ENCODE data around the gene SYNGR4. TPM values are rescaled to one million over a fixed set of nuclear protein-coding genes. Genes with fewer than 3 reads are reported as not detected.

The SYNGR4 gene
- total RNA-seq, 1 experiment from 2014 or later = not detected

DNA sequence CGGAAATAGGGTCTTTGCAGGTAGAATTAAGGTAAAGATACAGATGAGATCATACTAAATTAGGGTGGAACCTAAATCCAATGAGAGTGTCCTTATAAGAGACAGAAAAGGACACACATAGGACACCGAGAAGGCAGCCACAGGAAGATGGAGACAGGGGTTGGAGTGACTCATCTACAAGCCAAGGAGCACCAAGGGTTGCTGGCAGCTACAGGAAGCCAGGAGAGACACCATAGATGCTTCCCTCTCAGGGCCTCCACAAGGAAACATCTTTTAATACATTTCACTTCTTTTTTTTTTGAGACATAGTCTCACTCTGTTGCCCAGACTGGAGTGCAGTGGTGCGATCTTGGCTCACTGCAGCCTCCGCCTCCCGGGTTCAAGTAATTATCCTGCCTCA is 10.5 kb upstream of the SYNGR4 start:
- Mint-ChIP-seq H3K9me3 (no peaks in the 10 kb centered on the region), H3K27ac (no peak overlapping the region), H3K4me3 (no peak overlapping the region), H3K36me3 (peaks cover 7% of the 10 kb centered on the region), H3K4me1 (0 out of 2 replicates have a peak, but pooled peaks cover 3% of the 10 kb centered on the region), H3K27me3 (ENCODE audit: low read depth) (no peaks in the 10 kb centered on the region; the same call in 1 of the 2 replicates)
- ChIA-PET CTCF (interaction anchor here (0.6 to 1.7 kb wide), 4 partner anchors 9 to 105 kb away, joined by 3 to 7 read pairs (median 5); partner anchors contain the start of gene KDELR1), POLR2A (interaction anchor here (1.3 kb wide), 1 partner anchor 9 kb away, joined by 3 read pairs; no protein-coding TSS in a partner anchor)
- DNase-seq (ENCODE audit: low spot score) = no peak
- no peak for ATAC-seq
- TF ChIP-seq NR1H2 (CRISPR knock-in tag; IDR thresholded peaks at IDR 0.05) = no peak
- TF ChIP-seq, protein P1, sequence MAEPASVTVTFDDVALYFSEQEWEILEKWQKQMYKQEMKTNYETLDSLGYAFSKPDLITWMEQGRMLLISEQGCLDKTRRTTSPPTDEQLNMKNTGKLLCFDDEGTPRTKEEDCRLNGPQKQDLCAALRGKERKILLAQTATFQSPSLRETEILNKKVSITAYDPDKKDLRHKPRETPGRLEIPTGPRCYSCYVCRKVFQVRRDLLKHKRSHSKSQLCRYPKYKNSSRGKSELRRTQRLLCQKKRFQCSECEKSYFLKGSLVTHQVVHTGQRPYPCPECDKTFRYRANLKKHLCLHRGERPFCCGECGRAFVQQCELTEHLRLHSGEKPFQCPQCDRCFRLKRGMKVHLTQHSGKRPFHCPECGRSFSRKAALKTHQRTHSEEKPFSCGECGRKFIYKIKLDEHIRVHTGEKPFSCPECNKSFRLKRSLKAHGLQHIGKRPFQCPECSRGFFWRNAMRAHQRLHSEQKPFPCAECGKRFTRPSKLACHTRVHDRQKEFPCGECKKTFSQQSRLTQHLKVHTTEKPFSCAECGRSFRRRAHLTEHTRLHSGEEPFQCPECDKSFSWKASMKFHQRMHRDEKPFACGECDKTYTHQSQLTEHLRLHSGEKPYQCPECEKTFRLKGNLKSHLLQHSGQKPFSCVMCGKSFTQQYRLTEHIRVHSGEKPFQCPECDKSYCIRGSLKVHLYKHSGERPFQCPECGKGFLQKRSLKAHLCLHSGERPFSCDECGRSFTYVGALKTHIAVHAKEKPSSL (CRISPR knock-in tag; conservative IDR thresholded peaks at IDR 0.05) = no peak
- TF ChIP-seq, protein P2, sequence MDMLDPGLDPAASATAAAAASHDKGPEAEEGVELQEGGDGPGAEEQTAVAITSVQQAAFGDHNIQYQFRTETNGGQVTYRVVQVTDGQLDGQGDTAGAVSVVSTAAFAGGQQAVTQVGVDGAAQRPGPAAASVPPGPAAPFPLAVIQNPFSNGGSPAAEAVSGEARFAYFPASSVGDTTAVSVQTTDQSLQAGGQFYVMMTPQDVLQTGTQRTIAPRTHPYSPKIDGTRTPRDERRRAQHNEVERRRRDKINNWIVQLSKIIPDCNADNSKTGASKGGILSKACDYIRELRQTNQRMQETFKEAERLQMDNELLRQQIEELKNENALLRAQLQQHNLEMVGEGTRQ (CRISPR knock-in tag; IDR thresholded peaks at IDR 0.05) = no peak

DNA sequence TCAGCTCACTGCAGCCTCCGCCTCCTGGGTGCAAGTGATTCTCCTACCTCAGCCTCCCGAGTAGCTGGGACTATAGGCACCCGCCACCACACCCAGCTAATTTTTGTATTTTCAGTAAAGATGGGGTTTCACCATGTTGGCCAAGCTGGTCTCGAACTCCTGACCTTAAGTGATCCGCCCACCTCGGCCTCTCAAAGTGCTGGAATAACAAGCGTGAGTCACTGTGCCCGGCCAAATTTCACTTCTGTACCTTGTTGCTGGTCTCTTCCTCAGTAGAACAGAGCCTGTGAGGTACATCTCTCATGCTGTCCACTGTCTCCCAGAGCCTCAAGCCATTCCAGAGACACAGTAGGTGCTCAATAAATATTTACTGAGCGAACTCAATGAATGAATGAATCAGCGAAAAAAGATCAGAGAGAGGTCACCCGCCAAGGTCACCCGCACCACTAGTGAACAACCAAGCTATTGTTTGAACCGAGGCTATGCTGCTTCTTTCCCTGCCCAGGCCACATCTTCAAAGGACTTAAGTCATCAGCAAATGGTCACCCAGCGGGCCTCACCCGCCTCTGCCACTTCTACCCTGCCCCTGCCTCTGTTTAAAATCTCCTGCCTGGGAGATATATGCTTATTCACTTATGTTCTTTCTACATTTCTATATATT is 9.7 kb upstream of the SYNGR4 start:
- DNase-seq (ENCODE audit: low spot score) (no peak), ATAC-seq (no peak)
- Mint-ChIP-seq H3K27ac (no peak overlapping the region), H3K4me1 (0 out of 2 replicates have a peak, but pooled peaks cover 3% of the 10 kb centered on the region), H3K27me3 (ENCODE audit: low read depth) (no peaks in the 10 kb centered on the region; the same call in 1 of the 2 replicates), H3K4me3 (no peak overlapping the region), H3K36me3 (peaks cover 9% of the 10 kb centered on the region), H3K9me3 (no peaks in the 10 kb centered on the region)
- ChIA-PET CTCF (interaction anchor here (0.6 to 1.8 kb wide), 7 partner anchors 8 to 222 kb away, joined by 3 to 7 read pairs (median 5); partner anchors contain the start of gene KDELR1), POLR2A (interaction anchor here (1.3 kb wide), 1 partner anchor 8 kb away, joined by 3 read pairs; no protein-coding TSS in a partner anchor)
- peak; percentile 58; the same call in 1 of the 2 replicates for TF ChIP-seq GABPB1 (CRISPR knock-in tag; IDR thresholded peaks at IDR 0.05)
- TF ChIP-seq, protein P3, sequence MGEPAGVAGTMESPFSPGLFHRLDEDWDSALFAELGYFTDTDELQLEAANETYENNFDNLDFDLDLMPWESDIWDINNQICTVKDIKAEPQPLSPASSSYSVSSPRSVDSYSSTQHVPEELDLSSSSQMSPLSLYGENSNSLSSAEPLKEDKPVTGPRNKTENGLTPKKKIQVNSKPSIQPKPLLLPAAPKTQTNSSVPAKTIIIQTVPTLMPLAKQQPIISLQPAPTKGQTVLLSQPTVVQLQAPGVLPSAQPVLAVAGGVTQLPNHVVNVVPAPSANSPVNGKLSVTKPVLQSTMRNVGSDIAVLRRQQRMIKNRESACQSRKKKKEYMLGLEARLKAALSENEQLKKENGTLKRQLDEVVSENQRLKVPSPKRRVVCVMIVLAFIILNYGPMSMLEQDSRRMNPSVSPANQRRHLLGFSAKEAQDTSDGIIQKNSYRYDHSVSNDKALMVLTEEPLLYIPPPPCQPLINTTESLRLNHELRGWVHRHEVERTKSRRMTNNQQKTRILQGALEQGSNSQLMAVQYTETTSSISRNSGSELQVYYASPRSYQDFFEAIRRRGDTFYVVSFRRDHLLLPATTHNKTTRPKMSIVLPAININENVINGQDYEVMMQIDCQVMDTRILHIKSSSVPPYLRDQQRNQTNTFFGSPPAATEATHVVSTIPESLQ (CRISPR knock-in tag; IDR thresholded peaks at IDR 0.05) = no peak

DNA sequence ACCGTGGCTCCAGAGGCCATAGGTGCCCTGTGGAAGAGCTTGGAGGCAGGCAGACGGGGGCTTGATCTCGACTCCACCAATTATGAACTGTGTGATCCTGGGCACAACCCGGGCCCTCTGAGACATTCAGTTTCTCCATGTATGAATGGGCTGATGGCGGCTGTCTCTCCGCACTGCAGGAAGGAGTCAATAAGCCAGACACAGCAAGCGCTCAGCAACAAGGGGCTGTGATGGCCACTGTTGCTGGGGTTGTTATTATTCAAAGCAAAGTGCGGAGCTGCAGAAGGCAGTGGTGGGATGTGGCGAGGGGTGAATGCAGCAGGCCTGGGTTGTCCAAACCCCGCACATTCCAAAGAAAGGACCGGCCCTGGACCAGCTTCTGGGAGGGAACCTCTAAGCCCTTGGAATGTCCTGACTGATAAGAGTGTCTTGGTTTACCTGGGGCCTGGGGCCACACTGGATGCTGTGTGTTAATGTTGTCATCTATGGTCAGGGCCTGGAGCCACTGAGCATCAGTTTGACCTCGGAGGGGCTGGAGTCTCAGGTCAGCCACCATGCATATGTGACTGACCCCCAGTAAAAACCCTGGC is 8.7 kb upstream of the SYNGR4 start:
- Mint-ChIP-seq H3K27ac (no peak overlapping the region), H3K27me3 (ENCODE audit: low read depth) (no peaks in the 10 kb centered on the region; the same call in 1 of the 2 replicates), H3K4me1 (0 out of 2 replicates have a peak, but pooled peaks cover 3% of the 10 kb centered on the region), H3K9me3 (no peaks in the 10 kb centered on the region), H3K36me3 (peaks cover 9% of the 10 kb centered on the region), H3K4me3 (no peak overlapping the region)
- TF ChIP-seq IRF1 (CRISPR knock-in tag; IDR thresholded peaks at IDR 0.05) = no peak
- no peak for TF ChIP-seq FOXK1 (CRISPR knock-in tag; IDR thresholded peaks at IDR 0.05)
- ChIA-PET CTCF (interaction anchor here (1.8 kb wide), 1 partner anchor 34 kb away, joined by 3 read pairs; no protein-coding TSS in a partner anchor), POLR2A (interaction anchor here (0.7 kb wide), 1 partner anchor 35 kb away, joined by 3 read pairs; no protein-coding TSS in a partner anchor)
- DNase-seq (ENCODE audit: low spot score) (no peak), ATAC-seq (no peak)

DNA sequence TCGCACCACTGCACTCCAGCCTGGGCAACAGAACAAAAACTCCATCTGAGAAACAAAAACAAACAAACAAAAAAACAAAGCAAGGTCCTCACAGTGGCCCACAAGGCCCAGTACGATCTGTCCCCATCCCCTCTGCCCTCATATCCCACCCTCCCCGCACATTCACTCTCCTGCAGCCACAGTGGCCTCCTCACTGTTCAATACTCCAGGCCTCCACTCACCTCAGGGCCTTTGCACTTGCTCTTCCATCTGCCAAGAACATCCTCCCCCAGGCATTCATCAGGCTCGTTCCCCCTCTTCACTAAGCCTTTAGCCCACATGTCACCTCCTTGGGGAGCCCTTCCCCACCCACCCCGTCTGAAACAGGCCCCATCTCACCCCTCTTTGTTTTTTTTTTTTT is 5.0 kb upstream of the SYNGR4 start:
- ATAC-seq (no peak), DNase-seq (ENCODE audit: low spot score) (no peak)
- H3K36me3 Mint-ChIP-seq = peaks cover 12% of the 10 kb centered on the region
- H3K9me3 Mint-ChIP-seq = no peaks in the 10 kb centered on the region
- no peak overlapping the region for H3K27ac Mint-ChIP-seq
- no peak overlapping the region for H3K4me3 Mint-ChIP-seq
- H3K27me3 Mint-ChIP-seq (ENCODE audit: low read depth) = peaks cover 3% of the 10 kb centered on the region; the same call in 1 of the 2 replicates
- peaks cover 7% of the 10 kb centered on the region for H3K4me1 Mint-ChIP-seq
- CTCF ChIA-PET = no interaction called here
- POLR2A ChIA-PET = no interaction called here
- TF ChIP-seq PREB (CRISPR knock-in tag; IDR thresholded peaks at IDR 0.05; ENCODE audit: borderline replicate concordance) = no peak
- no peak for TF ChIP-seq ZNF416 (CRISPR knock-in tag; IDR thresholded peaks at IDR 0.05)
- no peak for TF ChIP-seq CDX4 (CRISPR knock-in tag; IDR thresholded peaks at IDR 0.05; ENCODE audit: borderline replicate concordance)
- no peak for TF ChIP-seq E2F5 (CRISPR knock-in tag; IDR thresholded peaks at IDR 0.05)

Measured in WTC11 (cell line).